Measurements from ENCODE around the gene RTN4.
"Not testable (repeated sequence)": the region's sequence is repeated elsewhere in the genome, so short reads cannot be mapped to it uniquely, and the experiment has no call there.

Gene RTN4

GRCh38 chr2:55050100-55050994 is at the start of gene RTN4:
Gene RTN4 (minus strand): TSS chr2:55050451. CDS start chr2:55050300, 151 bp downstream.
- peak; percentile 100 for DNase-seq

- no peak for DNase-seq
These were observed 49.2 kb upstream of the RTN4 start for GRCh38 chr2:55099493-55099877.

GRCh38 chr2:55097461-55098410 is 47.5 kb upstream of the RTN4 start:
- DNase-seq: peak; percentile 46

- DNase-seq: peak; percentile 34
These were observed 46.8 kb upstream of the RTN4 start for GRCh38 chr2:55097082-55097460.

- no peak for DNase-seq
These were observed 46.3 kb upstream of the RTN4 start for GRCh38 chr2:55096586-55096985.

GRCh38 chr2:55093381-55093780 is 43.1 kb upstream of the RTN4 start:
- peak; percentile 73 for DNase-seq

GRCh38 chr2:55092439-55092838 is 42.2 kb upstream of the RTN4 start:
- no peak for DNase-seq

GRCh38 chr2:55091681-55092080 is 41.4 kb upstream of the RTN4 start:
- not testable (repeated sequence) for DNase-seq

- peak; percentile 68 for DNase-seq
These were observed 40.5 kb upstream of the RTN4 start for GRCh38 chr2:55090702-55091101.

GRCh38 chr2:55089726-55090125 is 39.5 kb upstream of the RTN4 start:
- no peak for DNase-seq

GRCh38 chr2:55088400-55088799 is 38.1 kb upstream of the RTN4 start:
- peak; percentile 43 for DNase-seq

GRCh38 chr2:55087936-55088335 is 37.7 kb upstream of the RTN4 start:
- DNase-seq: no peak

GRCh38 chr2:55087501-55087900 is 37.2 kb upstream of the RTN4 start:
- peak; percentile 36 for DNase-seq

GRCh38 chr2:55085113-55086040 is 35.1 kb upstream of the RTN4 start:
- no peak for DNase-seq

- no peak for DNase-seq
These were observed 34.4 kb upstream of the RTN4 start for GRCh38 chr2:55084641-55085040.

- DNase-seq: no peak
These were observed 30.0 kb upstream of the RTN4 start for GRCh38 chr2:55080204-55080738.

- no peak for DNase-seq
These were observed 28.7 kb upstream of the RTN4 start for GRCh38 chr2:55078956-55079355.

- DNase-seq: no peak
These were observed 26.5 kb upstream of the RTN4 start for GRCh38 chr2:55076721-55077120.

GRCh38 chr2:55076019-55076418 is 25.8 kb upstream of the RTN4 start:
- not testable (repeated sequence) for DNase-seq

- no peak for DNase-seq
These were observed 23.0 kb upstream of the RTN4 start for GRCh38 chr2:55073000-55073983.
